GM12874 (cell line): Measurements from ENCODE around the gene EEF1B2.

Experiments used
- CTCF ChIP-seq: IDR thresholded peaks from 2 replicates; pipeline ENCODE4 v1.5.1; 2011; ENCODE audit warnings: low read depth, mild to moderate bottlenecking, control low read depth, low read length, moderate library complexity; ENCODE audit not compliant: insufficient read depth

EEF1B2 gene

GRCh38 chr2:206176901-206177300 is 17.2 kb downstream of the EEF1B2 start:
- no peak for TF ChIP-seq CTCF

GRCh38 chr2:206189691-206190090 is 30.0 kb downstream of the EEF1B2 start:
- TF ChIP-seq CTCF = no peak

GRCh38 chr2:206190111-206190510 is 30.4 kb downstream of the EEF1B2 start:
- no peak for TF ChIP-seq CTCF

- no peak for TF ChIP-seq CTCF
Measured at GRCh38 chr2:206190689-206191088, 31.0 kb downstream of the EEF1B2 start.

GRCh38 chr2:206192157-206192556 is 32.5 kb downstream of the EEF1B2 start:
- TF ChIP-seq CTCF = no peak

- no peak for TF ChIP-seq CTCF
Measured at GRCh38 chr2:206193671-206194357, 34.1 kb downstream of the EEF1B2 start.

- no peak for TF ChIP-seq CTCF
Measured at GRCh38 chr2:206198677-206199076, 39.0 kb downstream of the EEF1B2 start.
